RWPE1 (cell line): ENCODE data around the gene DNASE1L3.

Experiments
- CTCF ChIA-PET: fragments of 350-600 bp; sonication (Branson Sonifier 250); formaldehyde crosslinking; extraction: SDS; loops from one replicate; lab custom pipeline; 2021; lab: Yijun Ruan, JAX
- POLR2A ChIA-PET: fragments of 400-600 bp; formaldehyde crosslinking; extraction: SDS; loops from one replicate; lab custom pipeline; 2020; ENCODE audit warnings: antibody characterized with exemption; ENCODE audit not compliant: low non-redundant PET; lab: Yijun Ruan, JAX
- DNase-seq: peaks from one replicate; pipeline ENCODE4 v3.0.0; 2012; ENCODE audit warnings: low spot score
- H3K27ac ChIP-seq: fragments of 450-650 bp; 2 replicates; pipeline ENCODE4 v1.5.1; 2017
- TF ChIP-seq, protein P1 (sequence below): fragments of 450-650 bp; conservative IDR thresholded peaks from 2 replicates; pipeline ENCODE4 v1.5.1; 2017; ENCODE audit warnings: low read depth, mild to moderate bottlenecking

Gene DNASE1L3

GRCh38 chr3:58183221-58183620 is 27.6 kb downstream of the DNASE1L3 start:
- H3K27ac ChIP-seq = no peak overlapping the region
- TF ChIP-seq, protein P1, sequence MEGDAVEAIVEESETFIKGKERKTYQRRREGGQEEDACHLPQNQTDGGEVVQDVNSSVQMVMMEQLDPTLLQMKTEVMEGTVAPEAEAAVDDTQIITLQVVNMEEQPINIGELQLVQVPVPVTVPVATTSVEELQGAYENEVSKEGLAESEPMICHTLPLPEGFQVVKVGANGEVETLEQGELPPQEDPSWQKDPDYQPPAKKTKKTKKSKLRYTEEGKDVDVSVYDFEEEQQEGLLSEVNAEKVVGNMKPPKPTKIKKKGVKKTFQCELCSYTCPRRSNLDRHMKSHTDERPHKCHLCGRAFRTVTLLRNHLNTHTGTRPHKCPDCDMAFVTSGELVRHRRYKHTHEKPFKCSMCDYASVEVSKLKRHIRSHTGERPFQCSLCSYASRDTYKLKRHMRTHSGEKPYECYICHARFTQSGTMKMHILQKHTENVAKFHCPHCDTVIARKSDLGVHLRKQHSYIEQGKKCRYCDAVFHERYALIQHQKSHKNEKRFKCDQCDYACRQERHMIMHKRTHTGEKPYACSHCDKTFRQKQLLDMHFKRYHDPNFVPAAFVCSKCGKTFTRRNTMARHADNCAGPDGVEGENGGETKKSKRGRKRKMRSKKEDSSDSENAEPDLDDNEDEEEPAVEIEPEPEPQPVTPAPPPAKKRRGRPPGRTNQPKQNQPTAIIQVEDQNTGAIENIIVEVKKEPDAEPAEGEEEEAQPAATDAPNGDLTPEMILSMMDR = no peak
- no peak for DNase-seq
- ChIA-PET CTCF (no interaction called here), POLR2A (no interaction called here)

DNA sequence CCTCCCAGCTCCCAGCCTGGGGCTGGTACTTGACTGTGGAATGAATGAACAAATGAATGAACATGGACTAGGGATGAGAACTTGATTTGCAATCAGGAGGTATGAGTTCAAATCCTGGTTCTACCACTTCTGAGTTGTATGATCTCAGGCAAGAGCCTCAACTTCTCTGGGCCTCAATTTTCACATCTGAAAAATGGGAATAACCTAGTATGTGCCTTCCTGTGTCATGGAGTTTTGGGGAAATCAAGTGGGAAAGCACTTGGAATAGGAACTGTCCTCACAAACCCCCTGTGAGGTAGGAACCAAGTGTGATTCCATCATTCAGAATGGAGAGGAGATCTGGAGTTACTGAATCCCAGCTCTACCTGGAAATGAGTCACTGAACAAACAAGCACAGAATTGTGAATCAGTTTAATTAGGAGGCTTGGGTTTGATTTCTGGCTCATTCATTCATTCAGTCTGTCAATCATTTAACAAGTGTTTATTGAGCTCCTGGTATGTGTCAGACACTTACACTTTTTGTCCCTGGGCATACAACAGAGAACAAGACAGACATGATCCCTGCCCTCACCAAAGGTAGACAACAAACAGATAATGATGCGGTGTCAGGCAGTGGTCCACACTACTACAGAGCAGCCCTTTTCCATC is 29.7 kb downstream of the DNASE1L3 start:
- TF ChIP-seq, protein P1 = no peak
- POLR2A ChIA-PET = no interaction called here
- CTCF ChIA-PET = no interaction called here
- peak; percentile 41 for DNase-seq
- no peak overlapping the region for H3K27ac ChIP-seq

- POLR2A ChIA-PET = no interaction called here
- no peak for DNase-seq
- H3K27ac ChIP-seq = no peak overlapping the region
- TF ChIP-seq, protein P1 = no peak
- CTCF ChIA-PET = no interaction called here
Observed at GRCh38 chr3:58180099-58180880, 30.5 kb downstream of the DNASE1L3 start.

GRCh38 chr3:58179235-58180098 is 31.3 kb downstream of the DNASE1L3 start:
- H3K27ac ChIP-seq = peak overlapping the region; percentile 76; the same call in 1 of the 2 replicates
- TF ChIP-seq, protein P1 = no peak
- no peak for DNase-seq
- CTCF ChIA-PET = interaction anchor here (0.8 kb wide), 1 partner anchor 106 kb away, joined by 3 read pairs; no protein-coding TSS in a partner anchor
- POLR2A ChIA-PET = no interaction called here

DNA sequence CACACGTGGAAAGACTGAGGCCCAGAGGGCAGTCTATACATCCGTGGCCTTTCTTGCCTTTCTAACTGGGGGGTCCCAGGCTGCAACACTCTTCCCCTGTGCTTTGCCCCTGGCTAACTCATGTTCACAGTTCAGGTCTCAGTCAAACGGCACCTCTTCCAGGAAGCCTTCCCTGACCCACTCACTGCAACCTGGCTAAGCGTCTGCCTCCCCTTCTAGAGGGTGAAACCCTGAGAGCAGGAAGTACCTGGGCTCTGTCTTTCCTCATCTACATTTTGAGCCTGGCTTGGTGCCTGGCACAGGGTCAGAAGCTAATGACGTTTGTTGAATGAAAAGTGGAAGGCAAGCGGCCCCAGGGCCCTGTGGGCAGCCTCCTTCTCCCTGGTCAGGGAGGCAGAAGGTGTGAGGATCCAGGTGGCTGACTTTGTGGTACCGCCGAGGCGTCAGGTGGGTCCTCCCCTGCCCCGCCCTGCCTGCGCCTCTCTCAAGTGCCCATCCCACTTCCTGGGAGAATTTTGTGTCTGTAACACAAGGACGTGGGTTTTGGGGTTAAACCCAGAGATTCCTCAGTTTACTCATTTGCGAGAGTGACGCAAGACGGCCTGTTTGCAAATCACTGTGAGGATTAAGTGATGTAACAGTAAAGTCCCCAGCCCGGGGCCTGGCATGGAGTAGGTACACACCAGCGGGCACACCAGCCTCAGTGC is 32.1 kb downstream of the DNASE1L3 start:
- ChIA-PET CTCF (interaction anchor here (0.6 to 1.9 kb wide), 4 partner anchors 9 to 216 kb away, joined by 3 to 12 read pairs (median 4); partner anchors contain the start of genes HTD2 and RPP14), POLR2A (no interaction called here)
- DNase-seq = no peak
- peak overlapping the region; percentile 76 for H3K27ac ChIP-seq
- TF ChIP-seq, protein P1 = no peak
